Esophagus squamous epithelium (tissue), 5 donors: ENCODE data around the gene GABRP. TPM values are rescaled to one million over a fixed set of nuclear protein-coding genes. Genes with fewer than 3 reads are reported as not detected.
A peak's percentile ranks its signal among the peaks of the same experiment; 100 is the strongest.
"Not testable (repeated sequence)": the region's sequence is repeated elsewhere in the genome, so short reads cannot be mapped to it uniquely, and the experiment has no call there.

ENCODE experiments used
- DNase-seq: peaks from one replicate; lab custom pipeline; 2025; lab: John Stamatoyannopoulos, UW
- H3K27ac ChIP-seq, 4 donors: fragments of 200-600 bp; sonication (generic); one replicate each; pipeline ENCODE4 v1.5.1; 2016 to 2019; ENCODE audit warnings: mild to moderate bottlenecking in 1 of 4
- H3K27me3 ChIP-seq, 4 donors: fragments of 200-600 bp; sonication (generic); 1 replicate in 3 of 4; 2 replicates in 1 of 4; pipeline versions ENCODE4 v1.5.1 to v1.6.0; 2017 to 2021; ENCODE audit warnings: antibody characterized with exemption in 1 of 4
- H3K36me3 ChIP-seq, 3 donors: fragments of 200-600 bp; sonication (generic); one replicate each; pipeline ENCODE4 v1.5.1; 2016 to 2019
- H3K4me1 ChIP-seq, 3 donors: fragments of 200-600 bp; sonication (generic); one replicate each; pipeline ENCODE4 v1.5.1; 2017 to 2019
- H3K4me3 ChIP-seq, 4 donors: fragments of 200-600 bp; sonication (generic); 1 replicate in 3 of 4; 2 replicates in 1 of 4; pipeline ENCODE4 v1.5.1; 2016 to 2019; ENCODE audit warnings: mild to moderate bottlenecking in 2 of 4, moderate library complexity in 1 of 4
- H3K9me3 ChIP-seq, 3 donors: fragments of 200-600 bp; sonication (generic); one replicate each; pipeline ENCODE4 v1.5.1; 2016 to 2019
- POLR2A ChIP-seq, 4 donors: fragments of 450-650 bp; IDR thresholded peaks; one replicate each; pipeline ENCODE4 v1.6.1; 2017; ENCODE audit warnings: antibody characterized with exemption in 4 of 4, mild to moderate bottlenecking in 4 of 4, moderate library complexity in 3 of 4
- WGBS, 2 donors: methylation state at CpG; one replicate each; pipeline ENCODE4 v1.1.5; 2018; 5-methylcytosine and 5-hydroxymethylcytosine counted together
- intact Hi-C: fragments of 100-400 bp; cut with DNase I; formaldehyde crosslinking; loops from one replicate; pipeline ENCODE4 v1.15.0; 2022
- total RNA-seq, 4 donors: library from RNA; depleted of rRNA; stranded (reverse); fragments of >200 nt; gene quantifications; one replicate each; pipeline ENCODE4 v1.1.0, GENCODE V29; 2016
- TF ChIP-seq, protein P1 (sequence below), 6 experiments: fragments of 450-650 bp in 4 of 6; fragments of 200-600 bp in 2 of 6; sonication (generic) in 2 of 6; IDR thresholded peaks; one replicate each; pipeline ENCODE4 v1.5.1; 2016 to 2019; ENCODE audit warnings: antibody characterized with exemption in 6 of 6, mild to moderate bottlenecking in 4 of 6, moderate library complexity in 4 of 6
- donor health status: DM: yes; HTN: yes; CAD: no.

The GABRP gene
- total RNA-seq, 4 donors from 2014 or later, result 1.1 to 49.2 (median 29.2) TPM

DNA sequence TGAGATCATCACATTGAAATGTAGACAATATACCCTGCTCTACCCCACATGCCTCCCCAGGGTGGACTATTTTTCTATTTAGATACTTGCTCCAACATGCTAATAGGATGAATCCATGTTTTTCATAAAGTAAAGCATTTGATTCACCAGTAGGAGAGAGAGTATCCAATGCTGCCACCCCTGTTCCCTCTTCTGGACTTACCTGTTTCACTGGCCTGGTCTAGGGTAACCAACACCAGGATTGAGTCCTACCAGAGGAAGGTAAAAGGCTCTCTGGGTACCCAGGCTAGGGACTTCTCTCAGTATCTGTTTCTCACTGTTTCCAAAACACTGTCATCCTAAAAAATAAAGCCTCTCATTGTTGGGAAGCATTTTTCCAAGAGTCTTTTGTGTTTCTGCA is 30.2 kb upstream of the GABRP start:
- DNase-seq, result no peak
- H3K9me3 ChIP-seq, result no peaks in the 10 kb centered on the region
- peaks cover 0 to 8% (median 0%) of the 10 kb centered on the region in 4 donors for H3K27me3 ChIP-seq
- no peaks in the 10 kb centered on the region for H3K36me3 ChIP-seq
- TF ChIP-seq, protein P1, sequence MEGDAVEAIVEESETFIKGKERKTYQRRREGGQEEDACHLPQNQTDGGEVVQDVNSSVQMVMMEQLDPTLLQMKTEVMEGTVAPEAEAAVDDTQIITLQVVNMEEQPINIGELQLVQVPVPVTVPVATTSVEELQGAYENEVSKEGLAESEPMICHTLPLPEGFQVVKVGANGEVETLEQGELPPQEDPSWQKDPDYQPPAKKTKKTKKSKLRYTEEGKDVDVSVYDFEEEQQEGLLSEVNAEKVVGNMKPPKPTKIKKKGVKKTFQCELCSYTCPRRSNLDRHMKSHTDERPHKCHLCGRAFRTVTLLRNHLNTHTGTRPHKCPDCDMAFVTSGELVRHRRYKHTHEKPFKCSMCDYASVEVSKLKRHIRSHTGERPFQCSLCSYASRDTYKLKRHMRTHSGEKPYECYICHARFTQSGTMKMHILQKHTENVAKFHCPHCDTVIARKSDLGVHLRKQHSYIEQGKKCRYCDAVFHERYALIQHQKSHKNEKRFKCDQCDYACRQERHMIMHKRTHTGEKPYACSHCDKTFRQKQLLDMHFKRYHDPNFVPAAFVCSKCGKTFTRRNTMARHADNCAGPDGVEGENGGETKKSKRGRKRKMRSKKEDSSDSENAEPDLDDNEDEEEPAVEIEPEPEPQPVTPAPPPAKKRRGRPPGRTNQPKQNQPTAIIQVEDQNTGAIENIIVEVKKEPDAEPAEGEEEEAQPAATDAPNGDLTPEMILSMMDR (IDR thresholded peaks at IDR 0.05), result no peak
- TF ChIP-seq POLR2A (IDR thresholded peaks at IDR 0.05), result no peak
- H3K27ac ChIP-seq, result peak overlapping the region in 2 of 4 donors; percentile 56 to 77
- no peak overlapping the region for H3K4me3 ChIP-seq
- H3K4me1 ChIP-seq, result peaks cover 5 to 84% (median 16%) of the 10 kb centered on the region in 3 donors
- intact Hi-C loops, result no loop called here

DNA sequence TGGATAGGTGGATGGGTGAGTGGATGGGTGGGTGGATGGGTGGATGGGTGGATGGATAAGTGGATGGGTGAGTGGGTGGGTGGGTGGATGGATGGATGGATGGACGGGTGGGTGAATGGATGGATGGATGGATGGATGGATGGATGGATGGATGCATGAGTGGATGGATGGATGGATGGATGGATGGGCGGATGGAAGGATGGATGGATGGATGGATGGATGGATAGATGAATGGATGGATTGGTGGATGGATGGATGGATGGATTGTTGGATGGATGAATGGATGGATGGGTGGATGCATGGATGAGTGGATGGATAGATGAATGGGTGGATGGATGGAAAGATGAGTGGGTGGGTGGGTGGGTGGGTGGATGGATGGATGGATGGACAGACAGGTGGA is 29.0 kb upstream of the GABRP start:
- H3K27ac ChIP-seq, H3K4me3 ChIP-seq, DNase-seq, H3K36me3 ChIP-seq, H3K9me3 ChIP-seq, H3K27me3 ChIP-seq, intact Hi-C loops: not testable (repeated sequence)
- H3K4me1 ChIP-seq, result peaks cover 5 to 74% (median 16%) of the 10 kb centered on the region in 3 donors
- WGBS, 2 donors, result 77 to 88% methylated on average over 2 of the region's 2 CpGs

DNA sequence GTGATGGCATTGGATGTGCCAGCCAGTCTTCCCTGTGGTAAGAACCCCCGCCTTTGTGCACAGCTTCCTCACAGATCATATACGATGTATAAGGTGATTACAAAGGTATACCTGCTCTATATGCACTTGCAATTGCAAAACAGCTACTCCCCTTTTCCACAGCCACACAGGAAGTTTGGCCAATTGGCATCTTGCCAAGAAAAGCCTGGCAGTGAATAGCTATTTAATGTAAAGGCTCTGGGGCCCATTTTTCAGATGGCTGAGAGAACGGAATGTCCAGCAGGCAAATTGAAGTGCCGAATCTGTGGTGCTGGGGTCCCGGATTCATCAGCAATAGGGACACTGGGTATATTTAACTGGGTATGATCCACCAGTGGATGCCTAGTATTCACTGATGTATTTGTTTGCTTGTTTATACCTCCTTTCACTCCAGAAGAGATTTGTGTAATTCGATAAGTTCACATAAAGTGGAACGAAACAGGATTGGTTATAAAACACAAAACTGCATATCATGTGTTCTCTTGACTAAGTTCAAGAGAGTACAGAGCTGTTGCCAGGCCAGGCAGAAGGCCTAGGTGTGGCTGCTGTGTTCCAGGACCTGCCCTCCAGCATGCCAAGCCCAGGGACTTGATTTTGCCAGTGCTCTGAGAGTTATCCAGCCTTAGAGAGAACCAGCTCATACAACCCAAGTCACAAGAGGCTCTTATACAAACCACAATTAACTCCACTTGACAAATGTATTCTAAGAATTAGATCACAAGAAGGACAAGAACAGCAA is 27.7 kb upstream of the GABRP start:
- H3K36me3 ChIP-seq, result no peaks in the 10 kb centered on the region
- intact Hi-C loops, result no loop called here
- no peak overlapping the region for H3K4me3 ChIP-seq
- peak overlapping the region; percentile 7 to 88 (median 58) for H3K27ac ChIP-seq
- no peak for DNase-seq
- WGBS, 2 donors, result 47 to 49% methylated on average over 7 of the region's 7 CpGs
- peaks cover 0 to 5% (median 0%) of the 10 kb centered on the region in 4 donors for H3K27me3 ChIP-seq
- H3K4me1 ChIP-seq, result peaks cover 5 to 61% (median 16%) of the 10 kb centered on the region in 3 donors
- no peaks in the 10 kb centered on the region for H3K9me3 ChIP-seq
- no peak for TF ChIP-seq POLR2A (IDR thresholded peaks at IDR 0.05)

DNA sequence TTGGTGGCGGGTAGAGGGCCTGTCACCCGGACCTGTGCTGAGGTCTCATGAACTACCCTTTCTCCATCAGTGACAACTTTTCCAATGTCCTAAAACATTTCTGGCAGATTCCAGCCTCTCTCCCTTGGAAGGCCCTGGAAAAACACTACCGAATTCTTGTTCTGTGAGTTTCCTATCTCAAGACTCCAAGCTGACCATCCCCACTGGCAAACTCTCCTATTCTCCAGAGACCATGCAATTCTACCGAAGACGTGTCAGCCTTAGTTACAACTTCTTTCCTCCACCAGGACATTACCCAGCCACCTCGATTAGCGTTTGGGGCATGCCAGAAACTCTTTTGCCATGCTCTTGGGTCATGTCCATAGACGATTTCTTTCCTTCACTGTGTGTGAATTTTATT is 26.8 kb upstream of the GABRP start:
- Histone ChIP-seq H3K27ac (peak overlapping the region; percentile 29 to 88 (median 58)), H3K4me1 (peaks cover 5 to 52% (median 14%) of the 10 kb centered on the region in 3 donors), H3K36me3 (no peaks in the 10 kb centered on the region), H3K9me3 (no peaks in the 10 kb centered on the region), H3K4me3 (no peak overlapping the region), H3K27me3 (no peaks in the 10 kb centered on the region)
- 87% methylated on average over 8 of the region's 8 CpGs for WGBS, 2 donors
- TF ChIP-seq, protein P1 (IDR thresholded peaks at IDR 0.05), result no peak
- no peak for TF ChIP-seq POLR2A (IDR thresholded peaks at IDR 0.05)
- no peak for DNase-seq
- intact Hi-C loops, result no loop called here

DNA sequence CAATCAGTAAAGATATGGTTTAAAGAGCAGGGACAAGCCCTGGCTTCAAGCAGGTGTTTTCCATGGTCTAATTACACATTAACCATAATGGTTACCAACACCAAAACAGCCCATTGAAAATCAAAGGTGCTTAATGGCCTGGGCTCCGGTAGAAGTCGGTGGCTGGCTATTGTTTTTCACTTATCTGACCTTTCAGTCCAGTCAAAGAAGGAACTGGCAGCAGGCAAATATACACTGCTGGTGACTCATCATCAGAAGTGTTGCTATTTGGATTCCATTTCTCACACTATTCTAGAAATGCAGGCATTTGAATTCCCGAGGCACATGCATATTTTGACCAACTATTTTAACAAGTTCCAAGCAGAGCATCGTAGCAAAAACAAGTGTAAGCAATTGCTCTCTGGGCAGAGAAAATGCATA is 26.3 kb upstream of the GABRP start:
- 18 to 25% methylated on average over 4 of the region's 4 CpGs for WGBS, 2 donors
- no peak for TF ChIP-seq POLR2A (IDR thresholded peaks at IDR 0.05)
- TF ChIP-seq, protein P1 (IDR thresholded peaks at IDR 0.05), result no peak
- Histone ChIP-seq H3K4me3 (no peak overlapping the region), H3K27me3 (no peaks in the 10 kb centered on the region), H3K9me3 (no peaks in the 10 kb centered on the region), H3K4me1 (peaks cover 5 to 47% (median 10%) of the 10 kb centered on the region in 3 donors), H3K36me3 (no peaks in the 10 kb centered on the region), H3K27ac (peak overlapping the region; percentile 11 to 88 (median 58))
- DNase-seq, result no peak
- intact Hi-C loops, result no loop called here

DNA sequence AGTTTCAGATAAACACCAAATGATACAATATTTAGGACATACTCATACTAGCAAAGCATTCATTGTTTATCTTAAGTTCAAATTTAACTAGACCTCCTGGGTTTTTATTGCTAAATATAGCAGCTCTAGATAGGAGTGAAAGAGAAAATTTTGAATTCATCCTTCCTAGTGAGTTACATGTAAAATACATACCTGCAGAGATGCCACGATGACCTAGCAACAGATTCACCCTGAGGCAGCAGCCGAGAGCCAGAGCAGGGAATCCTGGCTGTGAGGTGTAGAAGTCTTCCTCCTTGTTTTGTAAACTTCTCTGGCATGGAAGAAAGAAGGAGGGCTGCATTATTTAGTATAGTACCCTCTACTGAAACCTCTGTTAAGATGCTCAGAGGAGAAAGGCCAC is 25.9 kb upstream of the GABRP start:
- H3K4me1 ChIP-seq, result peaks cover 5 to 43% (median 6%) of the 10 kb centered on the region in 3 donors
- H3K4me3 ChIP-seq, result no peak overlapping the region
- WGBS, 2 donors, result 48 to 67% methylated on average over 2 of the region's 2 CpGs
- peak overlapping the region in 3 of 4 donors; percentile 11 to 88 (median 45) for H3K27ac ChIP-seq
- no peaks in the 10 kb centered on the region for H3K27me3 ChIP-seq
- no peaks in the 10 kb centered on the region for H3K36me3 ChIP-seq
- intact Hi-C loops, result no loop called here
- no peaks in the 10 kb centered on the region for H3K9me3 ChIP-seq
- TF ChIP-seq, protein P1 (IDR thresholded peaks at IDR 0.05), result no peak
- no peak for TF ChIP-seq POLR2A (IDR thresholded peaks at IDR 0.05)
- DNase-seq, result no peak
